ENCODE results near the gene BEAN1. TPM values are rescaled to one million over a fixed set of nuclear protein-coding genes. Genes with fewer than 3 reads are reported as not detected.

Gene BEAN1
- polyA plus RNA-seq, 1 donor from 2014 or later, result 0.16 TPM

GRCh38 chr16:66469947-66470546 lies 43.0 kb downstream of the BEAN1 start:
- Histone ChIP-seq H4K20me1 (ENCODE audit: insufficient read depth) (no peaks in the 10 kb centered on the region), H3K9me2 (ENCODE audit: insufficient read depth, low read length) (no peaks in the 10 kb centered on the region), H3K9me3 (ENCODE audit: low read length) (no peaks in the 10 kb centered on the region), H3K36me3 (ENCODE audit: insufficient read depth, low read length) (no peaks in the 10 kb centered on the region), H2AFZ (ENCODE audit: low read depth, low read length) (no peak overlapping the region), H3K4me3 (ENCODE audit: low read length) (no peak overlapping the region), H3K9ac (ENCODE audit: low read length) (no peak overlapping the region), H3K27ac (ENCODE audit: low read length) (no peak overlapping the region), H3K4me2 (ENCODE audit: low read length) (no peak overlapping the region), H3K79me2 (replicated peaks; ENCODE audit: insufficient read depth, low read length) (no peaks in the 10 kb centered on the region), H3F3A (ENCODE audit: insufficient read depth, low read length, poor library complexity, severe bottlenecking) (no peaks in the 10 kb centered on the region), H3K27me3 (ENCODE audit: insufficient read depth, low read depth, low read length) (no peaks in the 10 kb centered on the region)
- no peak for TF ChIP-seq EP300 (conservative IDR thresholded peaks at IDR 0.05; ENCODE audit: poor library complexity, severe bottlenecking)
- TF ChIP-seq, protein P1, sequence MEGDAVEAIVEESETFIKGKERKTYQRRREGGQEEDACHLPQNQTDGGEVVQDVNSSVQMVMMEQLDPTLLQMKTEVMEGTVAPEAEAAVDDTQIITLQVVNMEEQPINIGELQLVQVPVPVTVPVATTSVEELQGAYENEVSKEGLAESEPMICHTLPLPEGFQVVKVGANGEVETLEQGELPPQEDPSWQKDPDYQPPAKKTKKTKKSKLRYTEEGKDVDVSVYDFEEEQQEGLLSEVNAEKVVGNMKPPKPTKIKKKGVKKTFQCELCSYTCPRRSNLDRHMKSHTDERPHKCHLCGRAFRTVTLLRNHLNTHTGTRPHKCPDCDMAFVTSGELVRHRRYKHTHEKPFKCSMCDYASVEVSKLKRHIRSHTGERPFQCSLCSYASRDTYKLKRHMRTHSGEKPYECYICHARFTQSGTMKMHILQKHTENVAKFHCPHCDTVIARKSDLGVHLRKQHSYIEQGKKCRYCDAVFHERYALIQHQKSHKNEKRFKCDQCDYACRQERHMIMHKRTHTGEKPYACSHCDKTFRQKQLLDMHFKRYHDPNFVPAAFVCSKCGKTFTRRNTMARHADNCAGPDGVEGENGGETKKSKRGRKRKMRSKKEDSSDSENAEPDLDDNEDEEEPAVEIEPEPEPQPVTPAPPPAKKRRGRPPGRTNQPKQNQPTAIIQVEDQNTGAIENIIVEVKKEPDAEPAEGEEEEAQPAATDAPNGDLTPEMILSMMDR (IDR thresholded peaks at IDR 0.05; ENCODE audit: poor library complexity, severe bottlenecking), result no peak
- TF ChIP-seq POLR2AphosphoS5 (IDR thresholded peaks at IDR 0.05), result no peak
- TF ChIP-seq, protein P2, sequence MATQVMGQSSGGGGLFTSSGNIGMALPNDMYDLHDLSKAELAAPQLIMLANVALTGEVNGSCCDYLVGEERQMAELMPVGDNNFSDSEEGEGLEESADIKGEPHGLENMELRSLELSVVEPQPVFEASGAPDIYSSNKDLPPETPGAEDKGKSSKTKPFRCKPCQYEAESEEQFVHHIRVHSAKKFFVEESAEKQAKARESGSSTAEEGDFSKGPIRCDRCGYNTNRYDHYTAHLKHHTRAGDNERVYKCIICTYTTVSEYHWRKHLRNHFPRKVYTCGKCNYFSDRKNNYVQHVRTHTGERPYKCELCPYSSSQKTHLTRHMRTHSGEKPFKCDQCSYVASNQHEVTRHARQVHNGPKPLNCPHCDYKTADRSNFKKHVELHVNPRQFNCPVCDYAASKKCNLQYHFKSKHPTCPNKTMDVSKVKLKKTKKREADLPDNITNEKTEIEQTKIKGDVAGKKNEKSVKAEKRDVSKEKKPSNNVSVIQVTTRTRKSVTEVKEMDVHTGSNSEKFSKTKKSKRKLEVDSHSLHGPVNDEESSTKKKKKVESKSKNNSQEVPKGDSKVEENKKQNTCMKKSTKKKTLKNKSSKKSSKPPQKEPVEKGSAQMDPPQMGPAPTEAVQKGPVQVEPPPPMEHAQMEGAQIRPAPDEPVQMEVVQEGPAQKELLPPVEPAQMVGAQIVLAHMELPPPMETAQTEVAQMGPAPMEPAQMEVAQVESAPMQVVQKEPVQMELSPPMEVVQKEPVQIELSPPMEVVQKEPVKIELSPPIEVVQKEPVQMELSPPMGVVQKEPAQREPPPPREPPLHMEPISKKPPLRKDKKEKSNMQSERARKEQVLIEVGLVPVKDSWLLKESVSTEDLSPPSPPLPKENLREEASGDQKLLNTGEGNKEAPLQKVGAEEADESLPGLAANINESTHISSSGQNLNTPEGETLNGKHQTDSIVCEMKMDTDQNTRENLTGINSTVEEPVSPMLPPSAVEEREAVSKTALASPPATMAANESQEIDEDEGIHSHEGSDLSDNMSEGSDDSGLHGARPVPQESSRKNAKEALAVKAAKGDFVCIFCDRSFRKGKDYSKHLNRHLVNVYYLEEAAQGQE (IDR thresholded peaks at IDR 0.05; ENCODE audit: borderline replicate concordance), result no peak
- no peak for TF ChIP-seq RAD21 (conservative IDR thresholded peaks at IDR 0.05)
- no peak for TF ChIP-seq TAF1 (IDR thresholded peaks at IDR 0.05; ENCODE audit: low read depth)
- TF ChIP-seq EZH2 (IDR thresholded peaks at IDR 0.05; ENCODE audit: borderline replicate concordance, insufficient read depth, low read length, poor library complexity, severe bottlenecking), result no peak
- TF ChIP-seq SMC3 (conservative IDR thresholded peaks at IDR 0.05; ENCODE audit: poor library complexity), result no peak
- no peak for TF ChIP-seq MXI1 (conservative IDR thresholded peaks at IDR 0.05; ENCODE audit: poor library complexity, severe bottlenecking)

DNA sequence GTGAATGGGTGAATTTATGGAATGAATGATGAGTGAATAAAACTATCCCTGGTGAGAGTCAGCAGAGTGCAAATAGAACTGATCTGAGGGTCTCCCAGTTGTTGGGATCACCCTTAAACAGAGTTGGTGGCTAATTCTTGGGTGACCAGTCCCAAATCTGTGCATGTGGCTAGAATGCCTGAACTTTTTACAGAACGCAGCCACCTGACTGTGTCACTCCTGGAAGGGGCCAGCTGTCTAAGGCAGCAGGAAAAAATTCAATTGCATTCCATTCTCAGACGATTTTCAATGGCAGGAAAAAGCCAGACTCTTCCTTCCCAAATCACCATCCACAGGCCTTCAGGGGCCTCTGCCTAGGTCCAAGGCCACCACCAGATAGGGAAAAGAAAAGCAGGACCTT lies 43.5 kb downstream of the BEAN1 start:
- no peak overlapping the region for H3K4me3 ChIP-seq (ENCODE audit: low read length)
- H3K36me3 ChIP-seq (ENCODE audit: insufficient read depth, low read length), result no peaks in the 10 kb centered on the region
- H3F3A ChIP-seq (ENCODE audit: insufficient read depth, low read length, poor library complexity, severe bottlenecking), result no peaks in the 10 kb centered on the region
- H2AFZ ChIP-seq (ENCODE audit: low read depth, low read length), result no peak overlapping the region
- no peaks in the 10 kb centered on the region for H4K20me1 ChIP-seq (ENCODE audit: insufficient read depth)
- no peak overlapping the region for H3K9ac ChIP-seq (ENCODE audit: low read length)
- no peak overlapping the region for H3K27ac ChIP-seq (ENCODE audit: low read length)
- no peaks in the 10 kb centered on the region for H3K79me2 ChIP-seq (replicated peaks; ENCODE audit: insufficient read depth, low read length)
- H3K9me2 ChIP-seq (ENCODE audit: insufficient read depth, low read length), result no peaks in the 10 kb centered on the region
- TF ChIP-seq RAD21 (conservative IDR thresholded peaks at IDR 0.05) (no peak), TAF1 (IDR thresholded peaks at IDR 0.05; ENCODE audit: low read depth) (no peak), EZH2 (IDR thresholded peaks at IDR 0.05; ENCODE audit: borderline replicate concordance, insufficient read depth, low read length, poor library complexity, severe bottlenecking) (no peak), EP300 (conservative IDR thresholded peaks at IDR 0.05; ENCODE audit: poor library complexity, severe bottlenecking) (no peak)
- TF ChIP-seq, protein P2 (IDR thresholded peaks at IDR 0.05; ENCODE audit: borderline replicate concordance), result no peak
- TF ChIP-seq, protein P1 (IDR thresholded peaks at IDR 0.05; ENCODE audit: poor library complexity, severe bottlenecking), result no peak
- no peak overlapping the region for H3K4me2 ChIP-seq (ENCODE audit: low read length)
- H3K9me3 ChIP-seq (ENCODE audit: low read length), result no peaks in the 10 kb centered on the region
- H3K27me3 ChIP-seq (ENCODE audit: insufficient read depth, low read depth, low read length), result no peaks in the 10 kb centered on the region
